Ishikawa (cell line): ENCODE results near the gene VSX1.

Experiments used
- CEBPB ChIP-seq: IDR thresholded peaks from 2 replicates; pipeline ENCODE4 v1.6.1; 2012
- EGR1 ChIP-seq: IDR thresholded peaks from 2 replicates; pipeline ENCODE4 v1.6.1; 2012
- EP300 ChIP-seq: IDR thresholded peaks from 2 replicates; pipeline ENCODE4 v1.6.1; 2012; ENCODE audit warnings: borderline replicate concordance
- NFIC ChIP-seq: IDR thresholded peaks from 2 replicates; pipeline ENCODE4 v1.6.1; 2012
- RAD21 ChIP-seq: IDR thresholded peaks from 2 replicates; pipeline ENCODE4 v1.6.1; 2012; ENCODE audit warnings: low read depth
- TEAD4 ChIP-seq: IDR thresholded peaks from 2 replicates; pipeline ENCODE4 v1.6.1; 2012
- USF1 ChIP-seq: IDR thresholded peaks from 2 replicates; pipeline ENCODE4 v1.6.1; 2012
- YY1 ChIP-seq: IDR thresholded peaks from 2 replicates; pipeline ENCODE4 v1.6.1; 2012; ENCODE audit warnings: low read depth
- TF ChIP-seq, protein P1 (sequence below): IDR thresholded peaks from 2 replicates; pipeline ENCODE4 v1.6.1; 2012
- TF ChIP-seq, protein P2 (sequence below): IDR thresholded peaks from 2 replicates; pipeline ENCODE4 v1.6.1; 2012; ENCODE audit warnings: low read depth, mild to moderate bottlenecking

DNA sequence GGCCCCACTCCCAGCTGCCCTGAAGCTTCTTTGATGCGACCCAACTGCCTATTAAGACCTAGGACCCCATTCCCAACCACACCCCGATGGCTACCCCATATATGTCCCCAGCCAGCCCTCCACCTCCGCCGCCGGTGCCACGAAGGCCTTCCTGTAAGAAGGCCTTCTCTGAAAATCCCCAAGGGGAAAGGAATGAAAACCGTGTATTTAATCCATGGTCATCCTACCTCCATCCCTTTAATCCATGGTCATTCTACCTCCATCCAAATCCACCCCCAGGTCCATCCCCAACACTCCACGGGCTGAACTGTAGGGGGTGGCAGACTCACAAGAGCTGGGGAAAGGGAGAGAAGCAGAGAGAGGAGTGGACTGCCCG, 545 bp upstream of the VSX1 start:
- TF ChIP-seq YY1 (no peak), RAD21 (no peak), USF1 (no peak), EP300 (no peak), NFIC (no peak), TEAD4 (no peak), EGR1 (no peak), CEBPB (no peak)
- TF ChIP-seq, protein P1, sequence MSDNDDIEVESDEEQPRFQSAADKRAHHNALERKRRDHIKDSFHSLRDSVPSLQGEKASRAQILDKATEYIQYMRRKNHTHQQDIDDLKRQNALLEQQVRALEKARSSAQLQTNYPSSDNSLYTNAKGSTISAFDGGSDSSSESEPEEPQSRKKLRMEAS: no peak
- TF ChIP-seq, protein P2, sequence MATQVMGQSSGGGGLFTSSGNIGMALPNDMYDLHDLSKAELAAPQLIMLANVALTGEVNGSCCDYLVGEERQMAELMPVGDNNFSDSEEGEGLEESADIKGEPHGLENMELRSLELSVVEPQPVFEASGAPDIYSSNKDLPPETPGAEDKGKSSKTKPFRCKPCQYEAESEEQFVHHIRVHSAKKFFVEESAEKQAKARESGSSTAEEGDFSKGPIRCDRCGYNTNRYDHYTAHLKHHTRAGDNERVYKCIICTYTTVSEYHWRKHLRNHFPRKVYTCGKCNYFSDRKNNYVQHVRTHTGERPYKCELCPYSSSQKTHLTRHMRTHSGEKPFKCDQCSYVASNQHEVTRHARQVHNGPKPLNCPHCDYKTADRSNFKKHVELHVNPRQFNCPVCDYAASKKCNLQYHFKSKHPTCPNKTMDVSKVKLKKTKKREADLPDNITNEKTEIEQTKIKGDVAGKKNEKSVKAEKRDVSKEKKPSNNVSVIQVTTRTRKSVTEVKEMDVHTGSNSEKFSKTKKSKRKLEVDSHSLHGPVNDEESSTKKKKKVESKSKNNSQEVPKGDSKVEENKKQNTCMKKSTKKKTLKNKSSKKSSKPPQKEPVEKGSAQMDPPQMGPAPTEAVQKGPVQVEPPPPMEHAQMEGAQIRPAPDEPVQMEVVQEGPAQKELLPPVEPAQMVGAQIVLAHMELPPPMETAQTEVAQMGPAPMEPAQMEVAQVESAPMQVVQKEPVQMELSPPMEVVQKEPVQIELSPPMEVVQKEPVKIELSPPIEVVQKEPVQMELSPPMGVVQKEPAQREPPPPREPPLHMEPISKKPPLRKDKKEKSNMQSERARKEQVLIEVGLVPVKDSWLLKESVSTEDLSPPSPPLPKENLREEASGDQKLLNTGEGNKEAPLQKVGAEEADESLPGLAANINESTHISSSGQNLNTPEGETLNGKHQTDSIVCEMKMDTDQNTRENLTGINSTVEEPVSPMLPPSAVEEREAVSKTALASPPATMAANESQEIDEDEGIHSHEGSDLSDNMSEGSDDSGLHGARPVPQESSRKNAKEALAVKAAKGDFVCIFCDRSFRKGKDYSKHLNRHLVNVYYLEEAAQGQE: no peak
